ENCODE data around the gene HDHD3.
"Not testable (repeated sequence)": the region's sequence is repeated elsewhere in the genome, so short reads cannot be mapped to it uniquely, and the experiment has no call there.

HDHD3 gene

GRCh38 chr9:113387560-113388230 lies 10.9 kb upstream of the HDHD3 start:
- H3K9me3 Mint-ChIP-seq, result peaks cover 3% of the 10 kb centered on the region
- no peak for TF ChIP-seq CTCF (IDR thresholded peaks at IDR 0.05)
- H3K4me1 Mint-ChIP-seq, result peaks cover 7% of the 10 kb centered on the region
- no peak for DNase-seq
- H3K27ac Mint-ChIP-seq, result peak overlapping the region; percentile 62
- peaks cover 4% of the 10 kb centered on the region for H3K27me3 Mint-ChIP-seq (ENCODE audit: low read depth, poor library complexity)
- no peak overlapping the region for H3K4me3 Mint-ChIP-seq
- H3K36me3 Mint-ChIP-seq (ENCODE audit: low read depth), result peaks cover 25% of the 10 kb centered on the region

GRCh38 chr9:113386571-113387393 lies 10.0 kb upstream of the HDHD3 start:
- Mint-ChIP-seq H3K27ac (no peak overlapping the region), H3K4me3 (no peak overlapping the region), H3K27me3 (ENCODE audit: low read depth, poor library complexity) (peaks cover 4% of the 10 kb centered on the region), H3K4me1 (peaks cover 7% of the 10 kb centered on the region), H3K36me3 (ENCODE audit: low read depth) (peaks cover 25% of the 10 kb centered on the region), H3K9me3 (peaks cover 3% of the 10 kb centered on the region)
- DNase-seq, result no peak
- TF ChIP-seq CTCF (IDR thresholded peaks at IDR 0.05), result no peak

GRCh38 chr9:113381909-113382411 lies 5.2 kb upstream of the HDHD3 start:
- no peak for DNase-seq
- peaks cover 4% of the 10 kb centered on the region for H3K27me3 Mint-ChIP-seq (ENCODE audit: low read depth, poor library complexity)
- H3K36me3 Mint-ChIP-seq (ENCODE audit: low read depth), result peaks cover 8% of the 10 kb centered on the region
- TF ChIP-seq CTCF (IDR thresholded peaks at IDR 0.05), result no peak
- peaks cover 24% of the 10 kb centered on the region for H3K4me1 Mint-ChIP-seq
- H3K4me3 Mint-ChIP-seq, result no peak overlapping the region
- no peak overlapping the region for H3K27ac Mint-ChIP-seq
- peaks cover 2% of the 10 kb centered on the region for H3K9me3 Mint-ChIP-seq

- peaks cover 24% of the 10 kb centered on the region for H3K4me1 Mint-ChIP-seq
- H3K9me3 Mint-ChIP-seq; H3K27me3 Mint-ChIP-seq (ENCODE audit: low read depth, poor library complexity); H3K27ac Mint-ChIP-seq; H3K4me3 Mint-ChIP-seq; DNase-seq; H3K36me3 Mint-ChIP-seq (ENCODE audit: low read depth): not testable (repeated sequence)
Measured at GRCh38 chr9:113381441-113381840, 4.7 kb upstream of the HDHD3 start.

- H3K36me3 Mint-ChIP-seq (ENCODE audit: low read depth), result no peaks in the 10 kb centered on the region
- H3K4me1 Mint-ChIP-seq, result peaks cover 24% of the 10 kb centered on the region
- no peak for TF ChIP-seq CTCF (IDR thresholded peaks at IDR 0.05)
- H3K9me3 Mint-ChIP-seq, result no peaks in the 10 kb centered on the region
- H3K27me3 Mint-ChIP-seq (ENCODE audit: low read depth, poor library complexity), result peaks cover 4% of the 10 kb centered on the region
- H3K27ac Mint-ChIP-seq, result peak overlapping the region; percentile 18
- no peak for DNase-seq
- no peak overlapping the region for H3K4me3 Mint-ChIP-seq
Measured at GRCh38 chr9:113380869-113381378, 4.1 kb upstream of the HDHD3 start.

GRCh38 chr9:113379829-113380210 lies 3.0 kb upstream of the HDHD3 start:
- not testable (repeated sequence) for H3K9me3 Mint-ChIP-seq; H3K4me3 Mint-ChIP-seq; H3K36me3 Mint-ChIP-seq (ENCODE audit: low read depth); H3K27me3 Mint-ChIP-seq (ENCODE audit: low read depth, poor library complexity); DNase-seq
- Mint-ChIP-seq H3K4me1 (peaks cover 30% of the 10 kb centered on the region), H3K27ac (peak overlapping the region; percentile 43)

- H3K27me3 Mint-ChIP-seq (ENCODE audit: low read depth, poor library complexity); H3K9me3 Mint-ChIP-seq: not testable (repeated sequence)
- DNase-seq, result peak; percentile 16
- peak overlapping the region; percentile 43 for H3K27ac Mint-ChIP-seq
- peaks cover 13% of the 10 kb centered on the region for H3K36me3 Mint-ChIP-seq (ENCODE audit: low read depth)
- peaks cover 30% of the 10 kb centered on the region for H3K4me1 Mint-ChIP-seq
- peak overlapping the region; percentile 19 for H3K4me3 Mint-ChIP-seq
Measured at GRCh38 chr9:113379094-113379828, 2.5 kb upstream of the HDHD3 start.
